ENCODE data around the gene ERVK3-1.

ERVK3-1 gene

DNA sequence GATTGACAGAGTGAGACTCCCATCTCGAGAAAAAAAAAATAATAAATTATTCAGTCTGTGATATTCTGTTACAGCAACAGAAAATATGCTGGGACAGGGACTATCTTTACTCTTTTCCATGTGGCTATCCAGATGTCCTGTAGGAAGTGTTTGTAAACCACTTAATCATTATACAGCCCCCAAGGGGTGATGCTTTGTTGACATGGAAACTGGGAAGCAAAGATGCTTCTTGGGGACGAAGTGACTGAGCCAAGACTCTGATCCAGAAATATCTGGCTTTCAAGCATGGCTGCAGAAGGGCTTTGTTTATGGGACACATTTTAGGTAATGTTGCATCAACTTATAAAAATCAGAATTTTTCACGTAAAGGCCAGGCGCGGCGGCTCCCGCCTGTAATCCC is 21.0 kb upstream of the ERVK3-1 start:
- TF ChIP-seq, protein P1, sequence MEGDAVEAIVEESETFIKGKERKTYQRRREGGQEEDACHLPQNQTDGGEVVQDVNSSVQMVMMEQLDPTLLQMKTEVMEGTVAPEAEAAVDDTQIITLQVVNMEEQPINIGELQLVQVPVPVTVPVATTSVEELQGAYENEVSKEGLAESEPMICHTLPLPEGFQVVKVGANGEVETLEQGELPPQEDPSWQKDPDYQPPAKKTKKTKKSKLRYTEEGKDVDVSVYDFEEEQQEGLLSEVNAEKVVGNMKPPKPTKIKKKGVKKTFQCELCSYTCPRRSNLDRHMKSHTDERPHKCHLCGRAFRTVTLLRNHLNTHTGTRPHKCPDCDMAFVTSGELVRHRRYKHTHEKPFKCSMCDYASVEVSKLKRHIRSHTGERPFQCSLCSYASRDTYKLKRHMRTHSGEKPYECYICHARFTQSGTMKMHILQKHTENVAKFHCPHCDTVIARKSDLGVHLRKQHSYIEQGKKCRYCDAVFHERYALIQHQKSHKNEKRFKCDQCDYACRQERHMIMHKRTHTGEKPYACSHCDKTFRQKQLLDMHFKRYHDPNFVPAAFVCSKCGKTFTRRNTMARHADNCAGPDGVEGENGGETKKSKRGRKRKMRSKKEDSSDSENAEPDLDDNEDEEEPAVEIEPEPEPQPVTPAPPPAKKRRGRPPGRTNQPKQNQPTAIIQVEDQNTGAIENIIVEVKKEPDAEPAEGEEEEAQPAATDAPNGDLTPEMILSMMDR (conservative IDR thresholded peaks at IDR 0.05): no peak

GRCh38 chr19:58291943-58292342 is 13.2 kb upstream of the ERVK3-1 start:
- TF ChIP-seq, protein P1 (conservative IDR thresholded peaks at IDR 0.05): no peak
- H3K27ac ChIP-seq: no peak overlapping the region

More for the DNA sequence above, 21.0 kb upstream of the ERVK3-1 start:
- H3K27ac ChIP-seq: no peak overlapping the region

DNA sequence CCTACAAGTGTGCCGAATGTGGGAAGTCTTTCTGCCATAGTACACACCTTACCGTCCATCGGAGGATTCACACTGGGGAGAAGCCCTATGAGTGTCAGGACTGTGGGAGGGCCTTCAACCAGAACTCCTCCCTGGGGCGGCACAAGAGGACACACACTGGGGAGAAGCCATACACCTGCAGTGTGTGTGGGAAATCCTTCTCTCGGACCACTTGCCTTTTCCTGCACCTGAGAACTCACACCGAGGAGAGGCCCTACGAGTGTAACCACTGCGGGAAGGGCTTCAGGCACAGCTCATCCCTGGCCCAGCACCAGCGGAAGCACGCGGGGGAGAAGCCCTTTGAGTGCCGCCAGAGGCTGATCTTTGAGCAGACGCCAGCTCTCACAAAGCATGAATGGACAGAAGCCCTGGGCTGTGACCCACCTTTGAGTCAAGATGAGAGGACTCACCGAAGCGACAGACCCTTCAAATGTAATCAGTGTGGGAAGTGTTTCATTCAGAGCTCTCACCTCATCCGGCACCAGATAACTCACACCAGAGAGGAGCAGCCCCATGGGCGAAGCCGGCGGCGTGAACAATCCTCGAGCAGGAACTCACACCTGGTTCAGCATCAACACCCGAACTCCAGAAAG is 10.3 kb upstream of the ERVK3-1 start:
- TF ChIP-seq, protein P1 (conservative IDR thresholded peaks at IDR 0.05): no peak
- H3K27ac ChIP-seq: no peak overlapping the region

- no peak overlapping the region for H3K27ac ChIP-seq
- TF ChIP-seq, protein P1 (conservative IDR thresholded peaks at IDR 0.05): no peak
Measured at GRCh38 chr19:58296104-58296503, 9.1 kb upstream of the ERVK3-1 start.

GRCh38 chr19:58300620-58301019 is 4.6 kb upstream of the ERVK3-1 start:
- H3K27ac ChIP-seq: no peak overlapping the region

DNA sequence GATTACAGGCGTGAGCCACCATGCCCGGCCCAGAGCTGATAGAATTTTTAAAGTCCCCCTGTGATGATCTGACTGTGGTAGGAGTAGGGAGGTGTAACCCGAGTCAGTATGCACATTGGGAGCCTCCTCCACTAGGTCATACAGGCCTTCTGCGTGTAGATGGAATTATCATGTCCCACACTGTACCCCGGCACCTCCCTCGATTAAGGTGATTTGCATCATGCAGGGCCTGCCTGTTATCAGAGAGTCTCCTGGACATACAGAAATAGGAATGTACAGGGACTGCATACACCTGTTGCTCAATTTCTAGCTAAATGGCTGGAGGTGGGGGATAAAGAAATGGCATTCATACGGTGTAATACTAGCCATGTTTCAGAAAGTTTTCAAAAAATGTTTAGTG is 922 bp upstream of the ERVK3-1 start:
- TF ChIP-seq, protein P1 (conservative IDR thresholded peaks at IDR 0.05): no peak
- peak overlapping the region; percentile 92 for H3K27ac ChIP-seq

More at GRCh38 chr19:58300620-58301019, 4.6 kb upstream of the ERVK3-1 start:
- TF ChIP-seq, protein P1 (conservative IDR thresholded peaks at IDR 0.05): no peak

GRCh38 chr19:58304748-58305064 is 471 bp upstream of the ERVK3-1 start:
- TF ChIP-seq, protein P1 (conservative IDR thresholded peaks at IDR 0.05): no peak
- peak overlapping the region; percentile 92 for H3K27ac ChIP-seq
